CD8-positive, alpha-beta memory T cell (primary cell): ENCODE data around the gene GPR155. TPM values are rescaled to one million over a fixed set of nuclear protein-coding genes. Genes with fewer than 3 reads are reported as not detected.

ENCODE experiments used
- CTCF ChIA-PET: fragments of 350-600 bp; sonication (Branson Sonifier 250); formaldehyde crosslinking; loops from one replicate; lab custom pipeline; 2021; ENCODE audit warnings: antibody characterized with exemption; lab: Charles Lee
- POLR2A ChIA-PET: fragments of 350-600 bp; sonication (Branson Sonifier 250); formaldehyde crosslinking; loops from one replicate; lab custom pipeline; 2021; ENCODE audit warnings: antibody characterized with exemption; lab: Charles Lee
- DNase-seq, 5 donors: peaks; one replicate each; pipeline versions ENCODE4 v3.0.0 to v3.0.0-alpha.2; 2020 to 2022; ENCODE audit warnings: mixed read lengths in 1 of 5
- H3K27ac ChIP-seq: one replicate; pipeline ENCODE4 v1.7.0; 2013; ENCODE audit warnings: low read depth, mild to moderate bottlenecking, low read length, moderate library complexity
- H3K27me3 ChIP-seq: 2 replicates; pipeline ENCODE4 v1.7.0; 2013; ENCODE audit warnings: low read length, mild to moderate bottlenecking; ENCODE audit not compliant: insufficient read depth, poor library complexity, severe bottlenecking
- H3K36me3 ChIP-seq: 2 replicates; pipeline ENCODE4 v1.7.0; 2013; ENCODE audit warnings: mild to moderate bottlenecking, low read length, moderate library complexity; ENCODE audit not compliant: insufficient read depth
- H3K4me1 ChIP-seq: 2 replicates; pipeline ENCODE4 v1.7.0; 2013; ENCODE audit warnings: mild to moderate bottlenecking, low read length, moderate library complexity; ENCODE audit not compliant: insufficient read depth
- H3K4me3 ChIP-seq: 2 replicates; pipeline ENCODE4 v1.7.0; 2013; ENCODE audit warnings: mild to moderate bottlenecking, low read length
- H3K9me3 ChIP-seq: 2 replicates; pipeline ENCODE4 v1.7.0; 2013; ENCODE audit warnings: mild to moderate bottlenecking, low read length
- H3K27ac Mint-ChIP-seq, 8 donors: one replicate each; pipeline ENCODE4 v1.8.0; 2020 to 2021; ENCODE audit warnings: mixed read lengths in 8 of 8, mild to moderate bottlenecking in 6 of 8, inconsistent platforms in 3 of 8, moderate library complexity in 3 of 8
- H3K27me3 Mint-ChIP-seq, 2 donors: one replicate each; pipeline ENCODE4 v1.8.0; 2020 to 2021; ENCODE audit warnings: mixed read lengths in 2 of 2, mild to moderate bottlenecking in 1 of 2, moderate library complexity in 1 of 2
- H3K36me3 Mint-ChIP-seq, 3 donors: one replicate each; pipeline ENCODE4 v1.8.0; 2020 to 2021; ENCODE audit warnings: mixed read lengths in 3 of 3, inconsistent platforms in 1 of 3, mild to moderate bottlenecking in 1 of 3
- H3K4me1 Mint-ChIP-seq, 3 donors: one replicate each; pipeline ENCODE4 v1.8.0; 2020 to 2021; ENCODE audit warnings: mixed read lengths in 3 of 3, inconsistent platforms in 1 of 3, mild to moderate bottlenecking in 1 of 3
- H3K4me3 Mint-ChIP-seq, 7 donors: one replicate each; pipeline ENCODE4 v1.8.0; 2020 to 2021; ENCODE audit warnings: mixed read lengths in 7 of 7, mild to moderate bottlenecking in 6 of 7, moderate library complexity in 4 of 7, inconsistent platforms in 2 of 7
- H3K9me3 Mint-ChIP-seq, 5 donors: one replicate each; pipeline ENCODE4 v1.8.0; 2020 to 2022; ENCODE audit warnings: mixed read lengths in 5 of 5, mild to moderate bottlenecking in 3 of 5, moderate library complexity in 2 of 5, inconsistent platforms in 1 of 5
- polyA plus RNA-seq: library from polyadenylated mRNA; unstranded; fragments of 300-500 nt; fragmentation: Illumina TruSeq; gene quantifications from one replicate; pipeline ENCODE4 v1.2.3, GENCODE V29; 2021
- total RNA-seq, 2 experiments: library from RNA; stranded (reverse); gene quantifications; one replicate each; pipeline ENCODE4 v1.2.3, GENCODE V29; 2021

GPR155 gene
- total and polyA plus RNA-seq, 3 experiments from 2014 or later: 4.5 to 12.6 (median 6.2) TPM

GRCh38 chr2:174473796-174474195 is 13.0 kb downstream of the GPR155 start:
- H3K9me3 ChIP-seq: no peaks in the 10 kb centered on the region
- H3K36me3 ChIP-seq: peaks cover 2% of the 10 kb centered on the region
- Mint-ChIP-seq H3K27ac (peak overlapping the region in 4 of 8 donors; percentile 10 to 48 (median 31)), H3K4me3 (no peak overlapping the region), H3K36me3 (peaks cover 7 to 31% (median 13%) of the 10 kb centered on the region in 3 donors), H3K4me1 (peaks cover 10 to 35% (median 33%) of the 10 kb centered on the region in 3 donors), H3K9me3 (no peaks in the 10 kb centered on the region), H3K27me3 (no peaks in the 10 kb centered on the region)
- no peak overlapping the region for H3K4me3 ChIP-seq
- no peak for DNase-seq
- POLR2A ChIA-PET: interaction anchor here (0.7 to 0.8 kb wide), 2 partner anchors 18 to 78 kb away, joined by 3 read pairs; no protein-coding TSS in a partner anchor
- no peaks in the 10 kb centered on the region for H3K27me3 ChIP-seq
- H3K27ac ChIP-seq: no peak overlapping the region
- CTCF ChIA-PET: interaction anchor here (1.1 to 2.7 kb wide), 5 partner anchors 9 to 214 kb away, joined by 3 to 16 read pairs (median 3); partner anchors contain the start of gene GPR155
- no peaks in the 10 kb centered on the region for H3K4me1 ChIP-seq

- H3K9me3 Mint-ChIP-seq: no peaks in the 10 kb centered on the region
- H3K9me3 ChIP-seq: no peaks in the 10 kb centered on the region
- peaks cover 8 to 47% (median 10%) of the 10 kb centered on the region in 3 donors for H3K36me3 Mint-ChIP-seq
- ChIA-PET POLR2A (no interaction called here), CTCF (interaction anchor here (1.3 to 1.6 kb wide), 2 partner anchors 28 to 78 kb away, joined by 3 to 4 read pairs; no protein-coding TSS in a partner anchor)
- peaks cover 10% of the 10 kb centered on the region for H3K36me3 ChIP-seq
- DNase-seq: no peak
- H3K4me1 ChIP-seq: no peaks in the 10 kb centered on the region
- no peak overlapping the region for H3K27ac Mint-ChIP-seq
- no peak overlapping the region for H3K4me3 ChIP-seq
- H3K27me3 Mint-ChIP-seq: no peaks in the 10 kb centered on the region
- peaks cover 0 to 1% (median 0%) of the 10 kb centered on the region in 3 donors for H3K4me1 Mint-ChIP-seq
- no peak overlapping the region for H3K4me3 Mint-ChIP-seq
- no peaks in the 10 kb centered on the region for H3K27me3 ChIP-seq
- H3K27ac ChIP-seq: no peak overlapping the region
Measured at GRCh38 chr2:174465327-174465726, 21.5 kb downstream of the GPR155 start.

GRCh38 chr2:174461221-174461620 is 25.6 kb downstream of the GPR155 start:
- CTCF ChIA-PET: interaction anchor here (0.9 to 5.5 kb wide), 8 partner anchors 14 to 238 kb away, joined by 3 to 77 read pairs (median 18); partner anchors contain the start of gene GPR155
- H3K27ac ChIP-seq: no peak overlapping the region
- no peaks in the 10 kb centered on the region for H3K9me3 ChIP-seq
- Mint-ChIP-seq H3K4me3 (no peak overlapping the region), H3K9me3 (no peaks in the 10 kb centered on the region), H3K4me1 (no peaks in the 10 kb centered on the region), H3K36me3 (peaks cover 0 to 57% (median 4%) of the 10 kb centered on the region in 3 donors), H3K27ac (no peak overlapping the region), H3K27me3 (no peaks in the 10 kb centered on the region)
- H3K36me3 ChIP-seq: peaks cover 5% of the 10 kb centered on the region
- no peak overlapping the region for H3K4me3 ChIP-seq
- H3K27me3 ChIP-seq: no peaks in the 10 kb centered on the region
- POLR2A ChIA-PET: no interaction called here
- DNase-seq: no peak
- no peaks in the 10 kb centered on the region for H3K4me1 ChIP-seq

- CTCF ChIA-PET: no interaction called here
Measured at GRCh38 chr2:174454566-174454965, 32.3 kb downstream of the GPR155 start.

GRCh38 chr2:174450021-174450816 is 36.6 kb downstream of the GPR155 start:
- Mint-ChIP-seq H3K27me3 (no peaks in the 10 kb centered on the region), H3K9me3 (no peaks in the 10 kb centered on the region), H3K36me3 (peaks cover 13 to 72% (median 27%) of the 10 kb centered on the region in 3 donors), H3K4me3 (no peak overlapping the region), H3K27ac (peak overlapping the region in 2 of 8 donors; percentile 20 to 22), H3K4me1 (peaks cover 5 to 14% (median 9%) of the 10 kb centered on the region in 3 donors)
- peak in 1 of 5 donors; percentile 4 for DNase-seq
- POLR2A ChIA-PET: no interaction called here
- H3K27ac ChIP-seq: no peak overlapping the region
- H3K27me3 ChIP-seq: no peaks in the 10 kb centered on the region
- no peaks in the 10 kb centered on the region for H3K9me3 ChIP-seq
- H3K36me3 ChIP-seq: peaks cover 7% of the 10 kb centered on the region
- no peak overlapping the region for H3K4me3 ChIP-seq
- peaks cover 3% of the 10 kb centered on the region for H3K4me1 ChIP-seq
- CTCF ChIA-PET: no interaction called here

More at GRCh38 chr2:174454566-174454965, 32.3 kb downstream of the GPR155 start:
- Mint-ChIP-seq H3K36me3 (peaks cover 5 to 81% (median 18%) of the 10 kb centered on the region in 3 donors), H3K9me3 (no peaks in the 10 kb centered on the region), H3K27ac (peak overlapping the region in 1 of 8 donors; percentile 82), H3K4me1 (peaks cover 4 to 9% (median 9%) of the 10 kb centered on the region in 3 donors), H3K27me3 (no peaks in the 10 kb centered on the region), H3K4me3 (no peak overlapping the region)
- no peaks in the 10 kb centered on the region for H3K9me3 ChIP-seq
- no peak overlapping the region for H3K4me3 ChIP-seq
- POLR2A ChIA-PET: interaction anchor here (0.6 kb wide), 1 partner anchor 146 kb away, joined by 14 read pairs; no protein-coding TSS in a partner anchor
- no peak overlapping the region for H3K27ac ChIP-seq
- DNase-seq: no peak
- no peaks in the 10 kb centered on the region for H3K27me3 ChIP-seq
- peaks cover 3% of the 10 kb centered on the region for H3K4me1 ChIP-seq
- peaks cover 4% of the 10 kb centered on the region for H3K36me3 ChIP-seq

GRCh38 chr2:174449033-174449432 is 37.8 kb downstream of the GPR155 start:
- Histone ChIP-seq H3K27ac (no peak overlapping the region), H3K27me3 (no peaks in the 10 kb centered on the region), H3K36me3 (peaks cover 12% of the 10 kb centered on the region), H3K4me3 (no peak overlapping the region), H3K9me3 (no peaks in the 10 kb centered on the region), H3K4me1 (peaks cover 3% of the 10 kb centered on the region)
- CTCF ChIA-PET: no interaction called here
- Mint-ChIP-seq H3K36me3 (peaks cover 19 to 74% (median 28%) of the 10 kb centered on the region in 3 donors), H3K27ac (peak overlapping the region in 1 of 8 donors; percentile 3), H3K4me1 (peaks cover 5 to 14% (median 9%) of the 10 kb centered on the region in 3 donors), H3K9me3 (no peaks in the 10 kb centered on the region), H3K27me3 (no peaks in the 10 kb centered on the region), H3K4me3 (no peak overlapping the region)
- no peak for DNase-seq
- POLR2A ChIA-PET: interaction anchor here (0.7 kb wide), 1 partner anchor 31 kb away, joined by 9 read pairs; no protein-coding TSS in a partner anchor

GRCh38 chr2:174446531-174446930 is 40.3 kb downstream of the GPR155 start:
- Histone ChIP-seq H3K4me1 (peaks cover 3% of the 10 kb centered on the region), H3K36me3 (peaks cover 23% of the 10 kb centered on the region), H3K27ac (no peak overlapping the region), H3K4me3 (no peak overlapping the region), H3K9me3 (no peaks in the 10 kb centered on the region), H3K27me3 (no peaks in the 10 kb centered on the region)
- POLR2A ChIA-PET: no interaction called here
- Mint-ChIP-seq H3K9me3 (no peaks in the 10 kb centered on the region), H3K36me3 (peaks cover 19 to 76% (median 28%) of the 10 kb centered on the region in 3 donors), H3K4me1 (peaks cover 5 to 14% (median 9%) of the 10 kb centered on the region in 3 donors), H3K4me3 (no peak overlapping the region), H3K27ac (no peak overlapping the region), H3K27me3 (no peaks in the 10 kb centered on the region)
- DNase-seq: no peak
- CTCF ChIA-PET: no interaction called here

- no peaks in the 10 kb centered on the region for H3K27me3 ChIP-seq
- peaks cover 23% of the 10 kb centered on the region for H3K36me3 ChIP-seq
- H3K9me3 Mint-ChIP-seq: no peaks in the 10 kb centered on the region
- no peak for DNase-seq
- H3K27ac Mint-ChIP-seq: no peak overlapping the region
- H3K4me3 Mint-ChIP-seq: no peak overlapping the region
- H3K27me3 Mint-ChIP-seq: no peaks in the 10 kb centered on the region
- POLR2A ChIA-PET: no interaction called here
- no peak overlapping the region for H3K4me3 ChIP-seq
- H3K4me1 ChIP-seq: peaks cover 2% of the 10 kb centered on the region
- H3K4me1 Mint-ChIP-seq: peaks cover 4 to 9% (median 4%) of the 10 kb centered on the region in 3 donors
- no peak overlapping the region for H3K27ac ChIP-seq
- peaks cover 18 to 79% (median 30%) of the 10 kb centered on the region in 3 donors for H3K36me3 Mint-ChIP-seq
- CTCF ChIA-PET: no interaction called here
- H3K9me3 ChIP-seq: no peaks in the 10 kb centered on the region
Measured at GRCh38 chr2:174445248-174445647, 41.6 kb downstream of the GPR155 start.
